Bone marrow (tissue), 2 donors: Measurements from ENCODE around the gene FARP2.
"Not testable (repeated sequence)": the region's sequence is repeated elsewhere in the genome, so short reads cannot be mapped to it uniquely, and the experiment has no call there.

Experiments
- DNase-seq, 2 donors: peaks; one replicate each; lab custom pipeline; 2025; lab: John Stamatoyannopoulos, UW

The FARP2 gene

GRCh38 chr2:241502281-241502680 is 146.2 kb downstream of the FARP2 start:
- DNase-seq: no peak

GRCh38 chr2:241503776-241504392 is 147.8 kb downstream of the FARP2 start:
- DNase-seq: no peak

- DNase-seq: no peak
Measured at GRCh38 chr2:241505086-241505780, 149.1 kb downstream of the FARP2 start.

- DNase-seq: no peak
Measured at GRCh38 chr2:241505781-241506201, 149.7 kb downstream of the FARP2 start.

- not testable (repeated sequence) for DNase-seq
Measured at GRCh38 chr2:241506317-241506716, 150.2 kb downstream of the FARP2 start.

- no peak for DNase-seq
Measured at GRCh38 chr2:241506793-241507429, 150.8 kb downstream of the FARP2 start.

- peak in 1 of 2 donors; percentile 46 for DNase-seq
Measured at GRCh38 chr2:241507430-241508239, 151.6 kb downstream of the FARP2 start.

- peak; percentile 82 to 89 for DNase-seq
Measured at GRCh38 chr2:241508240-241509154, 152.4 kb downstream of the FARP2 start, which contains the start of gene STK25. STK25 (minus strand) TSS chr2:241508584; CDS start chr2:241508035, 549 bp downstream.

- DNase-seq: no peak
Measured at GRCh38 chr2:241509155-241509784, 153.2 kb downstream of the FARP2 start.

GRCh38 chr2:241511091-241511741 is 155.1 kb downstream of the FARP2 start:
- DNase-seq: no peak

GRCh38 chr2:241514553-241514952 is 158.5 kb downstream of the FARP2 start:
- DNase-seq: no peak

GRCh38 chr2:241514986-241515737 is 159.1 kb downstream of the FARP2 start:
- DNase-seq: no peak

- DNase-seq: no peak
Measured at GRCh38 chr2:241516520-241516965, 160.5 kb downstream of the FARP2 start.

- no peak for DNase-seq
Measured at GRCh38 chr2:241517297-241517696, 161.2 kb downstream of the FARP2 start.

- no peak for DNase-seq
Measured at GRCh38 chr2:241519669-241520068, 163.6 kb downstream of the FARP2 start.

- DNase-seq: no peak
Measured at GRCh38 chr2:241522477-241522876, 166.4 kb downstream of the FARP2 start.

- not testable (repeated sequence) for DNase-seq
Measured at GRCh38 chr2:241525818-241526780, 170.0 kb downstream of the FARP2 start.

- DNase-seq: no peak
Measured at GRCh38 chr2:241530571-241530970, 174.5 kb downstream of the FARP2 start.
